G401 (cell line): ENCODE data around the gene OARD1. TPM values are rescaled to one million over a fixed set of nuclear protein-coding genes. Genes with fewer than 3 reads are reported as not detected.
"Not testable (repeated sequence)": the region's sequence is repeated elsewhere in the genome, so short reads cannot be mapped to it uniquely, and the experiment has no call there.

Experiments
- DNase-seq: peaks from one replicate; pipeline ENCODE4 v3.0.0-alpha.2; 2015; ENCODE audit warnings: low spot score
- in situ Hi-C: cut with HindIII; loops from 2 replicates; pipeline ENCODE4 v1.10.0; 2016; ENCODE audit warnings: low sequenced_read_pairs, mixed read lengths
- total RNA-seq: library from RNA; depleted of rRNA; stranded (reverse); fragments of >200 nt; shearing (Covaris generic); gene quantifications from 2 replicates; pipeline ENCODE4 v1.2.3, GENCODE V29; 2014; rRNA removed

Gene OARD1
- total RNA-seq, result 8.7 and 14.8 TPM in 2 replicates

GRCh38 chr6:41071923-41072835 lies at the start of gene OARD1:
Gene OARD1, minus strand, starts transcription at chr6:41072356. Its CDS starts 722 bp downstream, at chr6:41071634.
- peak; percentile 99 for DNase-seq
- in situ Hi-C loops, result no loop called here

- DNase-seq, result no peak
- in situ Hi-C loops, result no loop called here
Measured at GRCh38 chr6:41120058-41120457, 47.9 kb upstream of the OARD1 start.

- DNase-seq, result no peak
- in situ Hi-C loops, result no loop called here
Measured at GRCh38 chr6:41119508-41119907, 47.4 kb upstream of the OARD1 start.

GRCh38 chr6:41115027-41115426 lies 42.9 kb upstream of the OARD1 start:
- in situ Hi-C loops, DNase-seq: not testable (repeated sequence)

- no peak for DNase-seq
- in situ Hi-C loops, result no loop called here
Measured at GRCh38 chr6:41111017-41111416, 38.9 kb upstream of the OARD1 start.

- in situ Hi-C loops, result no loop called here
- DNase-seq, result no peak
Measured at GRCh38 chr6:41103847-41104246, 31.7 kb upstream of the OARD1 start.

GRCh38 chr6:41100871-41101287 lies 28.7 kb upstream of the OARD1 start:
- DNase-seq, result no peak

GRCh38 chr6:41098366-41098765 lies 26.2 kb upstream of the OARD1 start:
- DNase-seq, result peak; percentile 72
- in situ Hi-C loops, result no loop called here

More at GRCh38 chr6:41100871-41101287, 28.7 kb upstream of the OARD1 start:
- in situ Hi-C loops, result no loop called here

GRCh38 chr6:41097467-41098090 lies 25.4 kb upstream of the OARD1 start:
- peak; percentile 64 for DNase-seq

GRCh38 chr6:41093729-41094128 lies 21.6 kb upstream of the OARD1 start:
- DNase-seq, result no peak
- in situ Hi-C loops, result no loop called here

More at GRCh38 chr6:41097467-41098090, 25.4 kb upstream of the OARD1 start:
- in situ Hi-C loops, result no loop called here

GRCh38 chr6:41092421-41093140 lies 20.4 kb upstream of the OARD1 start:
- in situ Hi-C loops, result no loop called here
- DNase-seq, result peak; percentile 14

- in situ Hi-C loops, result no loop called here
- DNase-seq, result no peak
Measured at GRCh38 chr6:41090841-41091761, 18.9 kb upstream of the OARD1 start.

- in situ Hi-C loops, result no loop called here
- DNase-seq, result no peak
Measured at GRCh38 chr6:41088451-41088850, 16.3 kb upstream of the OARD1 start.

- in situ Hi-C loops, result no loop called here
- DNase-seq, result no peak
Measured at GRCh38 chr6:41085182-41085581, 13.0 kb upstream of the OARD1 start.

- DNase-seq, result no peak
- in situ Hi-C loops, result no loop called here
Measured at GRCh38 chr6:41083072-41083471, 10.9 kb upstream of the OARD1 start.

GRCh38 chr6:41080621-41081020 lies 8.5 kb upstream of the OARD1 start:
- in situ Hi-C loops, result no loop called here
- DNase-seq, result no peak

- no peak for DNase-seq
- in situ Hi-C loops, result no loop called here
Measured at GRCh38 chr6:41079080-41079479, 6.9 kb upstream of the OARD1 start.

GRCh38 chr6:41078101-41078500 lies 5.9 kb upstream of the OARD1 start:
- peak; percentile 21 for DNase-seq
- in situ Hi-C loops, result no loop called here

GRCh38 chr6:41077536-41077935 lies 5.4 kb upstream of the OARD1 start:
- peak; percentile 59 for DNase-seq
- in situ Hi-C loops, result no loop called here
